LNCAP (cell line): ENCODE measurements around the gene ZSCAN26.

Experiments used
- CTCF ChIP-seq: fragments of 450-650 bp; IDR thresholded peaks from 2 replicates; pipeline ENCODE4 v1.5.1; 2017; ENCODE audit warnings: mild to moderate bottlenecking

ZSCAN26 gene

DNA sequence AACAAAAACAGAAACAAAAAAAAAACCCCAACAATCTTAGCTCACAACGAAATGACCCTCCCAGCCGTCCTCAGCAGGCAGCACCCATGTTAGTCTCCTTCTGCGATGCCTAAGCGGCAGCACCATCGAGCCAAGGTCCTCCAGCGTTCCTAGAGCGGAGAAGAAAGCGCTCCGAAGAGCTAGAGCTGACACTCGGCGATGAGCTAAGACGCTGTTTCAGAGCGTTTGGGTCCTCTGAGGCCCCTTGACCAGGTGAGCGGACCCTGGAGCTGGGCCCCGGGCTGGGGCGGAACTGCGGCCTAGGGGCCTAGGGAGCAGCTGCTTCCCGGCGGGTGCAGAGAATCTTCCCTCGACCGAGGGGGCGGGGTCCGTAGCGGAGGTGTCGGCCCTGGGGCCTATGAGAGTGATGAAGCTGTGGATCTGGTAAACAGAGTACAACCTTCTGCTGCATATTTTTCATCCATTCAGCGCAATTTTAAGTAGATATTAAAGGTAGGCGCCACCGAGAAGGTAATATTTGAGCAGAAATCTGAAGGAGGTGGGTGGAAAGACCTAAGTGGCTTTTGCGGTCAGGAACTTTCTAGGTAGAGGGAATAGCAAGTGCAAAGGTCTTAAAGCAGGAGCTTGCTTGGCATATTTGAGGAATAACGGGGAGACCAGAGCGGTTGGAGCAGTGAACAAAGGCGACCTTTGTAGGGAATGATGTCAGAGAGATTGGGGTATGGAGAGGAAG is at the start of gene ZSCAN26:
Gene ZSCAN26 (plus strand): TSS at position 182 of the 733 bp plus-strand sequence. CDS start 4,777 bp downstream, outside the sequence.
- no peak for TF ChIP-seq CTCF

DNA sequence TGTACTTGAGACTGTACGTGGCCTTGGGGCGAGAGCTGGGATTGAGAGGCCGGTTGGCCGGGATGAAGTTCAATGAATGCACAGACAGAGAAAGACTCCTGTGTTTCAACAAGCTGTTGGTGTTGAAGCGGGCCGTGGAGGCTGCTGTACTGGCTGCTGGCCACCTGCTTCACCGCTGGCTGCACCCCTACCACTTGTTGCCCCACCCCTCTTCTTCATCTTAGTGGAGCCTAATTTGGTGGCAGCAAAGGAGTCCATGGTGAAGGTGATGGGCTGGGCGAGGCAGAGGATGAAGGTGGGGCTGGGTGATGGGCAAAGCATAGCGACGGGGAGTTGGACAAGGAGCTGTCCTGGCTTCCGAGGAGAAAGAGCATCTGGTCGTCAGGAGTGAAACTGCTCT is 49.1 kb upstream of the ZSCAN26 start:
- no peak for TF ChIP-seq CTCF

GRCh38 chr6:28218312-28219248 is 48.4 kb upstream of the ZSCAN26 start:
- no peak for TF ChIP-seq CTCF

- TF ChIP-seq CTCF: no peak
Observed at GRCh38 chr6:28220257-28221133, 46.4 kb upstream of the ZSCAN26 start.

DNA sequence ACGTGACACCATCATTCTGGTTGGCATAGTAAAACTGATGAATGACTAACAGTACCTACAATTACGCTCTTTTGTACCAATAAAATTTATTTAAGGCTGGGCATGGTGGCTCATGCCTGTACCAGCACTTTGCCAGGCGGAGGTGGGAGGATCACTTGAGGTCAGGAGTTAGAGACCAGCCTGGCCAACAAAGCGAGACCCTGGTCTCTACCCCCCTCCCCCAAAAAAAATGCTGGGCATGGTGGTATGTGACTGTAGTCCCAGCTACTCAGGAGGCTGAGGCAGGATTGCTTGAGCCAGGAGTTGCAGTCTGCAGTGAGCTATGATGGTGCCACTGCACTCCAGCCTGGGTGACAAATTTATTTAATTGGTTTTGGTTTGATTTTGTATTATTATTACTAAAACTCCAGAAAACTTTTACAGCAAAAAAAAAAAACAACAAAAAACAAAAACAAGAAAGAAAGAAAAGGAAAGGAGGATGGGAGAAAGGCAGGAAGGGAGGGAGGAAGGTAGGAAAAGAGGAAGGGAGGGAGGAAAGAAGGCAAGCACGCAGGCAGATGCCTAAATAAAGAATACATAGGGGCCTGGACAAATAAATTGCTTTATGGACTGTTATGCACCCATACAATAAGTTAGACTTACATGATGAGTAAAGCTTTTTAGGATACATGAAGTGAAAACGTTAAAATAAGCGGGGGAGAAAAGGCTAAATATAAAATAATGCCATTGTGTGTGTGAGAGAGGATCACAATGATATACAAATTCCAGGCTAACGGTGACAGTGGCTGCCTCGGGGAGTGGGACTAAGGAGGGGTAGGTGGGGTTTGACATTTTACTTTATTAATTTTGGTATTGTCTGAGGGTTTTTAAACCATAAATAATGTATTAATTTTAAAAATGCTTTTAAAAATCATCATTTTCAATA is 42.5 kb upstream of the ZSCAN26 start:
- no peak for TF ChIP-seq CTCF

DNA sequence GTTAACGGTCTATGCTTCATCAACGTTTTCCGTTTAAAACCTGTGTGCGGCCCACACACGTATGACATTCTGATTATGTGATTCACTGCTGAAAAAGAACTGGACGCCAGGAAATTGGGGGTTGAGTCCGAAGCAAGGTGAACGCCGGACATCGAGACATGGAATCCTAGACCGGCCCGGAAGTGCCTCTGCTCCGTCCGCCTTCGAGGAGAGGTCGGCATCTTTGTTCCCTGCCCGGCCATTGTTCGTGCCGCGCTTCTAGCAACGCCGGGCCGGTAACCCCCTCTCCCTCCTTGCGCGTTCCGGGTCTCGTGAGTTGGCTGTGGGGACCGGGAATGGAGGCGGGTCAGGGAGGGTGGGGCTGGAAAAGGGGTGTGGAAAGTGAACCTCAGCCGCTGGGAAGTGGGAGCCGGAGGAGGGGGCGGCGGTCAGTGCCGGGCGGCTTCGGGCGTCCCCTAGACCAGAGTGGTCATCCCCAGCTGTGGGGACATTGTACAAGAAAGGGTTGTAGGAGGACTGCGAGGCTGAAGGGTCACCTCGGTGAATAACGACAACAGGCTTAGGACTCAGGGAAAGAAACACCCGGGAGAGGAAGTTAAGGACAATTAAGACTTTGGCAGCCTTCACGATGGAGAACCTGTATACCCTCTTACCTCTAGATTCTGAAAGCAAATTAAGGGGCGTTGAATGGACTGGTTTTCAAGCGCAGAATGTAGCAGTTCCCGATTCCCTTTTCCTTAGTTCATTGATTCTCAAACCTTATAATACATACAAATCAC is 41.7 kb upstream of the ZSCAN26 start, which contains the start of gene ZSCAN9:
Gene ZSCAN9 (plus strand): TSS at position 220 of the 779 bp plus-strand sequence. CDS start 1,810 bp downstream, outside the sequence.
- no peak for TF ChIP-seq CTCF
